ENCODE data around the gene STARD6.

Gene STARD6

DNA sequence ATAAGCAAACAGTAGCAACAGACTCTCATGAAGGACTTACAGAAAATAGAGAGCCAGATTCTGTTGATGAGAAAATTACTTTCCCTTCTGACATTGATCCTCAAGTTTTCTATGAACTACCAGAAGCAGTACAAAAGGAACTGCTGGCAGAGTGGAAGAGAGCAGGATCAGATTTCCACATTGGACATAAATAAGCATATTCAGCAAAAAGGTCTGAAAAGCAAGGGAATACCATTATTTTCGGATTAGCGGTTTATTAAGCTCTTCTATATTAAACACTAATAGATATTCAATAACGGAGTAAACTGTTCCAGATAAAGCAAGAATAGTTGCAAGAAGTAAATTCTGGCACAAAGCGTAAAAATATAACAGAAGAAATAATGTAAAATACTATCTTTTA is 63.4 kb downstream of the STARD6 start:
- H3K4me3 ChIP-seq (ENCODE audit: low read depth, low read length) = no peak overlapping the region
- no peak for DNase-seq (ENCODE audit: low read depth)
- in situ Hi-C loops (cut with HindIII; ENCODE audit: low sequenced_read_pairs) = no loop called here
- TF ChIP-seq, protein P1, sequence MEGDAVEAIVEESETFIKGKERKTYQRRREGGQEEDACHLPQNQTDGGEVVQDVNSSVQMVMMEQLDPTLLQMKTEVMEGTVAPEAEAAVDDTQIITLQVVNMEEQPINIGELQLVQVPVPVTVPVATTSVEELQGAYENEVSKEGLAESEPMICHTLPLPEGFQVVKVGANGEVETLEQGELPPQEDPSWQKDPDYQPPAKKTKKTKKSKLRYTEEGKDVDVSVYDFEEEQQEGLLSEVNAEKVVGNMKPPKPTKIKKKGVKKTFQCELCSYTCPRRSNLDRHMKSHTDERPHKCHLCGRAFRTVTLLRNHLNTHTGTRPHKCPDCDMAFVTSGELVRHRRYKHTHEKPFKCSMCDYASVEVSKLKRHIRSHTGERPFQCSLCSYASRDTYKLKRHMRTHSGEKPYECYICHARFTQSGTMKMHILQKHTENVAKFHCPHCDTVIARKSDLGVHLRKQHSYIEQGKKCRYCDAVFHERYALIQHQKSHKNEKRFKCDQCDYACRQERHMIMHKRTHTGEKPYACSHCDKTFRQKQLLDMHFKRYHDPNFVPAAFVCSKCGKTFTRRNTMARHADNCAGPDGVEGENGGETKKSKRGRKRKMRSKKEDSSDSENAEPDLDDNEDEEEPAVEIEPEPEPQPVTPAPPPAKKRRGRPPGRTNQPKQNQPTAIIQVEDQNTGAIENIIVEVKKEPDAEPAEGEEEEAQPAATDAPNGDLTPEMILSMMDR (IDR thresholded peaks at IDR 0.05; ENCODE audit: low read depth, low read length, missing control alignments) = no peak

DNA sequence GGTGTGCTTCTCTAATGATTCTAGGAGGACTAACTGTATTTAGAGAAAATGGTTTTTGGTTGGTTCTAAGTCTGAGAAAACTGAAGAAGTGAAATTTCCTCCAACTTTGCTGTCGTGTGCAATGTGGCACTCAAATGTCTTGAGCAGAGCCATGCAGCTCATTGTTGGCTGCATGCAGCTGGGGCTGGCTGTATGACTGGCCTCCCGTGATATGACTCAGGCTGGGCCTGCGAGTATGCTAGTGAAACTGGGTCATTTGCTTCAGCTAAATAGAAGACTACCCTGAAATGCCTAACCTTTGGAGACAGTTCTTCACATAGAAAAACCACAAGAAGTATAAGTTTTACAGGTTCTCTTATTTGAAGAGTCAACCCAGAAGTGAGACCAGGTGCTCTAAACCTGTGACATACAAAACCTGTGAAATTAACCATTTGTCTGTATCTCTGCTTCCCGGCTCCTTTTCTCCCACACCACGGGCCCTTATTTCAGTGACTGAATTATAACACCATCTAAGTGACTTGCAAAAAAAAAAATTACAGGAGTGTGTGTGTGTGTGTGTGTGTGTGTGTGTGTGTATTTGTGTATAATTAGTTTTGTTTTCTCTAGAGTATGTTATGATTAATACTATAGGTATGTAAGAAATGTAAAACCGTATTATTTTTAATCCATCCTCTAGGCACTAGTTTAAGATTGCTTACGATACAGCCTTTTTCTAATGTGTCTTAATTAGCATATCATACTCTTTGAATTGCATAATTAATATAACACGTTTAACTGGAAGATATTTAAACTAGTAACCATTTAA is 72.5 kb downstream of the STARD6 start:
- H3K4me3 ChIP-seq (ENCODE audit: low read depth, low read length) = no peak overlapping the region
- in situ Hi-C loops (cut with HindIII; ENCODE audit: low sequenced_read_pairs) = no loop called here
- TF ChIP-seq, protein P1 (IDR thresholded peaks at IDR 0.05; ENCODE audit: low read depth, low read length, missing control alignments) = no peak
- no peak for DNase-seq (ENCODE audit: low read depth)

DNA sequence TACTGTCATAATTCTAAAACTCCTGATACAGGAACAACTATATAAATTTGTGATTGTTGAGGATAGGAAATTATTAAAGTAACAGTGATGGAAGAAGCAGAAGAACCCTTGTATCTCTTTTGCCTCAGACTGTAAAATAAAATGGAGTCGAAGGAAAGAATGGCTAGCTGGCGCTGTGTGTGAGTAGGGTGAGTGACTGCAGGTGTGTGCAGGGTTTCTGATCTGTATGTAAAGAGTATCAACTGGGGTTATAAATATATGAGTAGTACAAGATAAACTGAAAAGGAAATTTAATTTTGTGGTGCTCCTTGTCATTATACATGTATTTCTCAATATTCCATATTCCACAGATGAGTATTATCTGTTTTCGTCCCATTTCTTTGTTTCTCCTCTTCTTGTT is 73.1 kb downstream of the STARD6 start:
- no peak overlapping the region for H3K4me3 ChIP-seq (ENCODE audit: low read depth, low read length)
- in situ Hi-C loops (cut with HindIII; ENCODE audit: low sequenced_read_pairs) = no loop called here
- no peak for DNase-seq (ENCODE audit: low read depth)
- TF ChIP-seq, protein P1 (IDR thresholded peaks at IDR 0.05; ENCODE audit: low read depth, low read length, missing control alignments) = no peak

DNA sequence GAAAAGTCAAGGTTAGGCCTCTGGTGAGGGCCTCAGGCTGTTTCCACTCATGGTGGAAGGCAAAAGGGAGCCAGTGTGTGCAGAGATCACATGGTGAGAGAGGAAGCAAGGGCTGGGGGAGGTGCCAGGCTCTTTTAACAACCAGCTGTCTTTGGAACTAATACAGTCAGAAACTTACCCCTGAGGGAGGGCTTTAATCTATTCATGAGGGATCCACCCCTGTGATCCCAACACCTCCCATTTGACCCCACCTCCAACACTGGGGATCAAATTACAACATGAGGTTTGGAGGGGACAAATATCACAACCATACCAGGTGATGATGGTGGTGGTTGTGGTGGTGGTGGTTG is 77.5 kb downstream of the STARD6 start:
- in situ Hi-C loops (cut with HindIII; ENCODE audit: low sequenced_read_pairs) = no loop called here
- no peak overlapping the region for H3K4me3 ChIP-seq (ENCODE audit: low read depth, low read length)
- TF ChIP-seq, protein P1 (IDR thresholded peaks at IDR 0.05; ENCODE audit: low read depth, low read length, missing control alignments) = no peak

DNA sequence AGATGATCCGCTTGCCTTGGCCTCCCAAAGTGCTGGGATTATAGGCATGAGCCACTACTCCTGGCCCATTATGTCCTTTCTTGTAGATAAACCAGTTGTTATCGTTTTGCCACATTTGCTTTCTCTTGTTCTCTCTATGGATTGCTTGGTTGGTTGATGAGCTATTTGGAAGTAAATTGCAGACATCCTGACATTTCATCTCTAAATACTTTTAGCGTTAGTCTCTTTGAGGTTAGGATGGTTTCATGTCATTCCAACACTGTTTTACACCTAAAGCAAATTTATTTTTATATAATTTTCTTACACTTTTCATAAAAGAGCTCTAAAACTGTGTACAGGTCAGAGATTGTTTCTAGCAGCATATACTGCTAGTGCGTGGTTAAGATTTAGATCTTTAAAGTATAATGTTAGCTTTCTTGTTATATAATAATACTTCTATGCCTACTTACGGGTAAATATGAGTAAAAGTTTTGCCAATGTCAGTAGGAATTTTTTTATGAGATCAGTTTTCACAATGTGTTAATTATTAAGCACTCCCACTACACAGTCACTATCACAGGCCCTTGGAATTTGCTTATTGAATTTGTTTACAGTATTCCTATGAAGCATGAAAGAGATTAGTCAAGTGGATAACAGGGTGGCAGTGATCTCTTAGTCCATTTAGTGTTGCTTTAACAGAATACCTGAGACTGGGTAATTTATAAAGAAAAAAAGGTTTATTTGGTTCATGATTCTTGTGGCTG is 78.0 kb downstream of the STARD6 start:
- in situ Hi-C loops (cut with HindIII; ENCODE audit: low sequenced_read_pairs) = no loop called here
- TF ChIP-seq, protein P1 (IDR thresholded peaks at IDR 0.05; ENCODE audit: low read depth, low read length, missing control alignments) = no peak
- DNase-seq (ENCODE audit: low read depth) = no peak
- no peak overlapping the region for H3K4me3 ChIP-seq (ENCODE audit: low read depth, low read length)

More for the DNA sequence above, 77.5 kb downstream of the STARD6 start:
- no peak for DNase-seq (ENCODE audit: low read depth)

DNA sequence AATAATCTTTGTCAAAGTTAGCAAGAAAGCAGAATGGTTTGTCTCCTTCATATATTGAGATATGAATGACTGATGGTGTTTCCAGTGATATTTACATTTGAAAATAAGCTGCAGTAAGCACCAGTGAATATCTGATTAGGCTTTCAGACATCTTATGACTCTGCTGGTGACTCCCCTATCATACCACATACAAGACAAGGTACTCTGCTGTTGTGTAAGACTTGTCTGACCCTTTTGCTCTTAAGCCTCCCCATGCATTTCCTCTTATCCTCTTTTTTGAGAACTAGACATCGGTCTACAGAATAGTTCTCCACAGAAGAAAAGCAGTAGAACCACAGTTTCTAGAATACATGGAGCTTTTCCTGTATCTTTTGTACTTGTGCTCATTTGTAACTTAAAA is 79.0 kb downstream of the STARD6 start:
- no peak overlapping the region for H3K4me3 ChIP-seq (ENCODE audit: low read depth, low read length)
- in situ Hi-C loops (cut with HindIII; ENCODE audit: low sequenced_read_pairs) = no loop called here
- no peak for DNase-seq (ENCODE audit: low read depth)
- TF ChIP-seq, protein P1 (IDR thresholded peaks at IDR 0.05; ENCODE audit: low read depth, low read length, missing control alignments) = no peak

Measured in astrocyte of the cerebellum (primary cell).